GM19395 (cell line): ENCODE measurements around the gene THAP2.
"Not testable (repeated sequence)": the region's sequence is repeated elsewhere in the genome, so short reads cannot be mapped to it uniquely, and the experiment has no call there.

Experiments
- ATAC-seq: cut with Tn5 transposase; IDR thresholded peaks from one replicate; pipeline ENCODE4 v1.9.1; 2021; ENCODE audit warnings: mild to moderate bottlenecking, moderate library complexity; ENCODE audit not compliant: unreplicated experiment

THAP2 gene

DNA sequence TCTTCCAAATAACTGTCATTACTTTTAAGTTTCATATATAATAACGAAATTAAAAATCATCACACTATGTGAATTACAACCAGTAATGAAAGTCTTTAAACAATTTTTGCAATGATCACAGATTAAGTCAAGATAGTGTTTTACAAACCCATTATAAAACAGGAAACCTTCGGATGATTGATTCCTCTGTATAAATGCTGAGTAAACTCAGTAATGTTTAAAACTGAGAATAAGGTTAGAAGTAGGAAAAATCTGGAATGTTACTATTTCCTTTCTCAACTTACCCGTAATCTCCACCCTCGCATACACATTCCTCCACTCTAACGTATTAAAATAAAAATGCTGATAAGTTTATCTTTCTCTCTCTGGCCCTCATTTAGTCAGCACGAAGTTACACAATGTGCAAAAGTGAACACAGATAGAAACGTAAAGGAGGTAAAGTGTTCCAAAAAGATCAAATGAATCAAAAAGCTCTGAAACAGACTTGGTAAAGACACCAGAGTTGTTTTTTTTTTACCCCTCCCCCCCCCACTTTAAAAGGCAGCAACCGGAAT lies 2.0 kb upstream of the THAP2 start:
- no peak for ATAC-seq

DNA sequence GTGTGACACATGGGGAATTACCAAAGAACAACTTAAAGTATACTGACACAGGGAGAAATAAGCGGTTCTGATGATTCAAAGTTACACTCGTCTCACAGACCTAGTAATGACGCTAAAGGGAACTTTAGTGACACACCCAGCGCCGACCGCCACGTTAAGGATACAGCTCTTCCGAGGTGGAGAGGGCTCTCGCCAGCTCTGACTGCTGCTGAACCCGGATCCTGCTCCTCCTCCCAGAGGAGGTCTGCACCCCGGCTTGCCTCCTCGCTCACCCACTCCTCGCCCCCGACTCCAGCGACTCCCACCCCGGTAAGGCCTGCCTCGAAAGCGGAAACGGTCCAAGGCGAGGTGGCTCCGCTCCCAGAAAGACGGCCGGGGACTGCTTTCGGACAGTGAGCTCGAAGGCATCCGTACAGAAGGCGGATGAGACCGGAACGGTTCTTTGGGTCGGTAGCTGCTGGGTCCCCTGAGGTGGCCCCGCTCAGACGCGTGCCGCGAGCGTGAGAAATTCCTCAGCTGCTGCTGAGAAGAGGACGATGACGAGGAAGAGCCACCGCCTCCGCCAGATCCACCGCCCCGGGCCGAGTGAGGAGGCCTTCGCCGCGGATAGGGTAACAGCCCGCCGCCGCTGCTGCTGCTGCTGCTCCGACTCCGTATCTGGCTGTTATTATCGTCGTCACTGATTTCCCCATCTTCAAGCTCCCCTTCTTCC lies 1.1 kb upstream of the THAP2 start:
- ATAC-seq, result peak; percentile 30

DNA sequence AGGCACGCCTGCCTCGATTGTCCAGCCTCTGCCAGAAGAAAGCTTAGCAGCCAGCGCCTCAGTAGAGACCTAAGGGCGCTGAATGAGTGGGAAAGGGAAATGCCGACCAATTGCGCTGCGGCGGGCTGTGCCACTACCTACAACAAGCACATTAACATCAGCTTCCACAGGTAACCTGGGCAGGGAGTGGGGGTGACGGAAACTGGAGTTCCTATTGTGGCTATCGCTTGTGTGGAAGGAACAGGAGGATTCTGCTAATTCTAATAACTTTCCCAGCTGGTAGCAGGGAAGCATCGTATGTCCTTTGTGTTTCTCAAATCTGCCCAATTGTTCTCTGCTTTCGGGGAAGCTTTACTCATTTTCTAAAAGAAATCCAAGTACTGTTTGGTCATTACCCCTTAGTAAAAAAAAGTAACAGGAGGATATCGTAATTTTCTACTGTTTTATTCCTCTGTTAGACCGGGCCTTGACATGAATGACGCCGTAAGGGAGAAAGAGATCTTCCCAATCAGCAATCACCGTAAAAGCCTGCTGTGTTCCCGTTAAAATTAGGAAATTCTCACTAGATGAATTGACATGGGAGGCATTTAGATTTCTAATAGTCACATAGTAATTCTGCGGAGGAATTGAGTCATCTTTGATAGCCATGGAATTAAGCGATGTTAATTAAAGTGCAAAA lies 449 bp downstream of the THAP2 start:
- ATAC-seq, result peak; percentile 21

- no peak for ATAC-seq
These were observed 976 bp downstream of the THAP2 start for GRCh38 chr12:71665090-71665463.

DNA sequence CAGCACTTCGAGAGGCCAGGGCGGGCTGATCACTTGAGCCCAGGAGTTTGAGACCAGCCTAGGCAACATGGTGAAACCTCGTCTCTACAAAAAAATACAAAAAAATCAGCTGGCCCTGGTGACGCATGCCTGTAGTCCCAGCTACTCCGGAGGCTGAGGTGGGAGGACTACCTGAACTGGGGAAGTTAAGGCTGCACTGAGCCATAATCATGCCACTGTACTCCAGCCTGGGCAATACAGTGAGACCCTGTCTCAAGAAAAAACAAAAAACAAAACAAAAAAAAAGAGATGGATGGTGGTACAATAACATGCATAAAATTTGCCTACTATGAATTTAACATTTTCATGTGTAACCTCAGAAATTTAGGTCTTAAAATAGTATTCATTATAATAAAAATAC lies 2.2 kb downstream of the THAP2 start:
- ATAC-seq, result no peak

DNA sequence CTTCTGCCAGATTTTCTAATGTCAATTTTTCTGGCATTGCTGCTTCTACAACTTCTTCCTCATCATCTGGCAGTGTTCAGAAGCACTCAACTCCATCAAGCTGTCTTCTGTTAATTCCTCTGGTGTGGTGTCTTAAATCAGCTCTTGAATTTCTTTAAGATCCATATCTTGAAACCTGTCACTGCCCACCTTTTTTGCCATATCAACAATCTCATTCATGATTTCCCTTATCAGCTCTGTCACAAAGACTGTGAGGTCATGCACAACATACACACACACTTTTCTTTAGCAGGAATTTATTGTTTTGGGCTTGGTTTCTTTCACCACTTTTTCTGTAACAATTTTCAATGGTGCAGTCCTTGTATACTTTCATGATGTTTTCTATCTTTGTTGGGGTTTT lies 7.2 kb downstream of the THAP2 start:
- no peak for ATAC-seq

DNA sequence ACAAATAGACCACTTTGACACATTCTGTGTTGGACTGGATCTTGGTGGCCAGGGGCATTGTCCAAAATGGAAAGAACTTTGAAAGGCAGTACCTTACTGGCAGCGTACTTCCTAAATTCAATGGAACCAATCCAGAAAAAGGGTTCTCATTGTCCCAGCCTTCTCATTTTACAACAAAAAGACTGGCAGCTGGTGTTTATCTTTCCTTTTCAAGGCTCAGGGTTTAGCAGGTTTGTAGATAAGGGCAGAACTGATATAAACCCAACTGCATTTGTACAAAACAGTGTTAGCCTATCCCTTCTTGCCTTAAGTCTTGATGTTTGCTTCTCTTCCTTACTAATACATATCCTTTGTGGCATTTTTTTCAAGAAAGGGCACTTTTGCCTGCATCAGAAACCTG lies 7.7 kb downstream of the THAP2 start:
- no peak for ATAC-seq

- ATAC-seq, result no peak
These were observed 18.4 kb downstream of the THAP2 start for GRCh38 chr12:71682466-71682865.

DNA sequence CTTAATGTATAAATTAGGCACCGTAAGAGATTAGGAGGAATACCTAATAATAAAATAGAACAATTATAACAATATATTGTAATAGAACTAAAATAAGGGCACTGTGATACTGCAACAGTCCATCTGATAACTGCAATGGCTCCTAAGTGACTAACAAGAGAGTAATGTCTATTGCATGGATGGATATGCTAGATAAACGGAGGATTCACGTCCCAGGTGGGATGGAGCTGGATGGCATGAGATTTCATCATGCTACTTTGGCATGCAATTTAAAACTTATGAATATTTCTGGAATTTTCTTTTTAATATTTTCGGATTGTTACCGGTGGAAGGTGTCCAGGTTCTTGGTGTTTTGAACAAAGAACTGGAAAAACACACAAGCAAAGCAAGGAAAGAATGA lies 19.5 kb downstream of the THAP2 start:
- ATAC-seq, result no peak

DNA sequence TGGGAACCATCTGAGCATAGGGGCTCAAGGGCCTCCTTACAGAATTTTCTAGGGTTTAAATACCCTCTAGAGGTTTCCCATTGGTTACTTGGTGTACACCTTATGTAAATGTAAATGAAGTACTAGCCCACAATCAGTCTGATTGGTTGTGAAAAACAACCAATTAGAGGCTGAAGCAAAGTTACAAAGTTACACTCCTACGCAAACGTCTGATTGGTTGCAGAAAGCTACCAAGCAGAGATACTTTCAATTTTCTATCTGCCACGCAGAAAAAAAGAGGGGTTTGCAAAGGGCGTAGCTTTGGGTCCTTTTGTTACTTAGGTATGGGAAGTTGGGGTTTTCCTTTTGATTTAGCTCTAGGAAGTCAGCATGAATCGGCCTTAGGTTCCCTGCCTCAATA lies 20.0 kb downstream of the THAP2 start:
- ATAC-seq, result no peak

DNA sequence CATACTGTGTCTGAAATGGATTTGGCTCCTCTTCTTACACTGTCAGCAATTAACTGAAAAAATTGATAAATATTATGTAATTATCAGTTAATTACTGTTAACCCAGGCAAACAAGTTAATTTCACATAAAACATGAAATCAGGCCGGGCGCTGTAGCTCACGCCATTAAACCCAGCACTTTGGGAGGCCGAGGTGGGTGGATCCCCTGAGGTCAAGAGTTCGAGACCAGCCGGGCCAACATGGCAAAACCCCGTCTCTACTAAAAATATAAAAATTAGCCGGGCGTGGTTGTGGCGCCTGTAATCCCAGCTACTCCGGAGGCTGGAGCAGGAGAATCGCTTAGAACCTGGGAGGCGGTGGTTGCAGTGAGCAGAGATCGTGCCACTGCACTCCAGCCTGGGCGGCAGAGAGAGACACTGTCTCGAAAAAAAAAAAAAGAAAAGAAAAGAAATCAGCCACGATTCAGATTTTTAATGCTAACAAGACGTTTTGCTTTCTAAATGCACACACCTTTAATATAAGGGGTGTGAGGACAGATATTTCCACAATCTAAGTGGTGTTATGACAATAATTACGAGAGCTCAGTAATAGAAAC lies 21.3 kb downstream of the THAP2 start:
- ATAC-seq, result no peak

- ATAC-seq, result peak; percentile 87
These were observed 22.0 kb downstream of the THAP2 start, which contains the start of gene TMEM19 for GRCh38 chr12:71685914-71686657. TMEM19 (plus strand) TSS chr12:71686082; CDS start chr12:71686681, 599 bp downstream.

GRCh38 chr12:71686658-71687025 lies 22.5 kb downstream of the THAP2 start:
- no peak for ATAC-seq

DNA sequence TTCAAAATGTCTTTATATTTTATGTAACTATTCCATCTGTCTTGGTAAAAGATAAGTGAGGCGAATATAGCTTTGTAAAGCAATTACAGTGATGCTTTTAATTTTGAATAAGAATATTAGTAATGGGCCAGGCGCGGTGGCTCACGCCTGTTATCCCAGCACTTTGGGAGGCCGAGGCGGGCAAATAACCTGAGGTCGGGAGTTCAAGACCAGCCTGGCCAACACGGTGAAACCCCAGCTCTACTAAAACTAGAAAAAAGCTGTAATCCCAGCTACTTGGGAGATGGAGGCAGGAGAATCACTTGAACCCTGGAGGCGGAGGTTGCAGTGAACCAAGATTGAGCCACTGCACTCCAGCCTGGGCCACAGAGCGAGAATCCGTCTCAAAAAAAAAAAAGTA lies 23.1 kb downstream of the THAP2 start:
- ATAC-seq, result not testable (repeated sequence)

DNA sequence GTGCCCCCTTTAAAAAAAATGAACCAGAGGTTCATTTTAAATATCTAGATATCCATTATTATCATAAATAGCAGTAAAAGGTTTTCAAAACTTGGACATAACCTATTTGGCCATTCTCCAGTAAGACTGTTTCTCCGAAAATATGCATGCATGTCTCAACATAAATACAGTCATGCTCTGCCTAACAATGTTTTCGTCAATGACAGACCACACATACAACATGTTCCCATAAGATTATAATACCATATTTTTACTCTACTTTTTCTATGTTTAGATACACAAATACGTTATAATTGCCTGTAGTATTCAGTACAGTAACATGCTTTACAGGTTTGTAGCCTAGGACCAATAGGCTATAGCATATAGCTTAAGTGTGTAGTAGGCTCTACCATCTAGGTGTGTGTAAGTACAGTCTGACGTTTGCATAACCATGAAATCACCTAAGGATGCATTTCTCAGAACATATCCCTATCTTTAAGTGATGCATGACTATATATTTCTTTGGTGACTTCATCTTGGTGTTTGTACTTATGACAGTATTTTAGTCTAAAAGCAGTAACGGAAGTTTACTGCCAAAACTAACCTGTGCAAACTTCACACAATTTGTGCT lies 25.0 kb downstream of the THAP2 start:
- ATAC-seq, result no peak

DNA sequence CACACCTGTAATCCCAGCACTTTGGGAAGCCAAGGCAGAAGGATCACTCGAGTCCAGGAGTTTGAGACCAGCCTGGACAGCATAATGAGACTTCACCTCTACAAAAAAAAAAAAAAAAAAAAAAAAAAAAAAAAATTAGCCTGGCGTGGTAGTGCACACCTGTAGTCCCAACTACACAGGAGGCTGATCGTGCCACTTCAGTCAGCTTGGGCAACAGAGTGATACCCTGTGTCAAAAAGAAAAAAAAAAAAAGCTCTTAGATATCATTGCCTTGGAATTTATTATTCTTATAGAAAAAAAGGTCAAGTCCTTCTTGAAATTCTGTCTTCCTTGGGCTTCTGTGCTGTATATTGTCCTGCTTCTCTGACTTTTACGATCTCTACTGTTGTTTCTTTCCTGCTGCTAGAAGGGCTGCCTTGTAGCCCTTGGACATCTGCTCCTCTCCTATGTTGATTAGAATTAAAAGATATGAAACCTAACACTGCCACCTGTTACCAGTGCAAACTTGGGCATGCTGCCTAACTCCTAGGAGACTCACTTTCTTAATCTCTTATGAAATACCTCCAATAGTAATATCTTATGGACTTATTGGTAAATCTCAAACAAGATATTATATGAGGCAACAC lies 27.5 kb downstream of the THAP2 start:
- ATAC-seq, result no peak

DNA sequence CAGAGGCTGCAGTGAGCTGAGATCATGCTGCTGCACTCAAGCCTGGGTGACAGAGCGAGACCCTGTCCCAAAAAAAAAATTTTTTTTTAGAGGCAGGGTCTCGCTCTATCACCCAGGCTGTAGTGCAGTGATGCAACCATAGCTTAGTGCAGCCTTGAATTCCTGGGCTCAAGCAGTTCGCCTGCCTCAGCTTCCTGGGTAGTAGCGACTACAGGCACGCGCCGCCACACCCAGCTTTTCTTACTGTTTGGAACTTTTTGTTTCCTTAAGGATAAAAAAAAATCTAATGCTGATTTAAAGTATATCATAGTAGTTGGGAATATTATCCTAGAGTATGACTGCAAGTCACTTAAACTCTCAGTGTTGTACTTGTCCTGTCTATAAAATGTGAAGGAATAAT lies 29.0 kb downstream of the THAP2 start:
- ATAC-seq, result no peak

DNA sequence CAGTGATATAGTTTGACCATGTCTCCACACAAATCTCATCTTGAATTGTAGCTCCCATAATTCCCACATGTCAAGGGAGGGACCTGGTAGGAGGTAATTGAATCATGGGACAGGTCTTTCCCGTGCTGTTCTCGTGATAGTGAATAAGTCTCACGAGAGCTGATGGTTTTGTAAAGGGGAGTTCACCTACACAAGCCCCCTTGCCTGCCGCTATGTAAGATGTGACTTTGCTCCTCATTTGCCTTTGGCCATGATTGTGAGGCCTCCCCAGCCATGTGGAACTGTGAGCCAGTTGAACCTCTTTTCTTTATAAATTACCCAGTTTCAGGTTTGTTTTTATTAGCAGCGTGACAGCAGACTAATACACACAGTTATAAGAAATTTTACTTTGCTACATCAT lies 29.6 kb downstream of the THAP2 start:
- peak; percentile 17 for ATAC-seq

DNA sequence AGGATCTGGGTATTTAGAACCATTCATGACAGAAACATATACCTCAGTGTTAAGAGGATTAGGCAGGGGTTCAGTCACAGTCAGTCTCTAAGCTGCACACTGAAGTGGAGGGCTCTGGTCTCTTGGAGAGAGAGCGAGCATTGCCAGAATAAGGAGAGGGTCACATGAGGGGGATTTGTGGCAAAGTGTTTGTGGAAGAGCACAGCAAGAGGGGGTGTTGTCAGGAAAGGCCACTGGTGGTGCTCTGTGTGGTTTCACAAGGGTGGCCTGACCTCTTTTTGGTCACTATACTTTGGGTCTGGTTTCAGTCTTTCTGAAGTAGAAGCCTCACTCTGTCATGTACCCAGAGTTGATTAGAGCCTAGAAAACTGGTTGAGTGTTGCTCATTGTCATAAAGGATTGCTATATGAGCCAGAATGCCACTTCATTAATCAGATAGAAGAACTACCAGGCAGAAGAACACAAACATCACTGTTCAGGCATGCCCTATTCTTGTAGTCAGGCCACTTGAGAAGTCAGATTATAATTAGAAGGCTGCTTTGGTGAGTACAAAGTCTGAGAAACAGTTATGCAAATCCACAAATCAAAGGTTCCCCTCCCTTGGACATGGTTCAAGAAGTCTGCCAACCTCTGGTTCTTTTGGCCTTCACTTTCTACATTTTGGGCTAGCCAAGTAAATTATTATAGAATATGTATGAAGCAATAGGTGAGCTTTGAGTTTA lies 30.2 kb downstream of the THAP2 start:
- ATAC-seq, result peak; percentile 86

DNA sequence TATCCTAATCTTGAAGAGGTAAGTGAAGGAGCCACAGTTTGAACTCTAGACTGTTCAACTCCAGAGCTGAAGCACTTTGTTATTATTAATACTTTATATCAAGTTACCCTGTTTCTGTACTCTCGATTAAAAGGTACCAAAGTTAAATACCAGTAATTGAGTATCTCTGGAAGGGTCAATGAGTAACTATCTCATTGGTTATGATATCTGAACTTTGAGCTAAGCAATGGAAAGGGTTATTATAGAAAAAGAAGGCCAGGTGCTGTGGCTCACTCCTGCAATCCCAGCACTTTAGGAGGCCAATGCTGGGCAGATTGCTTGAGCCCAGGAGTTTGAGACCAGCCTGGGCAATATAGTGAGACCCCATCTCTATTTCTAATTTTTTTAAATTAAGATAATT lies 31.7 kb downstream of the THAP2 start:
- no peak for ATAC-seq
